ENCODE data around the gene MLX.

The MLX gene

GRCh38 chr17:42559075-42559474 is 7.8 kb upstream of the MLX start:
- no peak for TF ChIP-seq SIN3A (IDR thresholded peaks at IDR 0.05; ENCODE audit: borderline replicate concordance, insufficient read depth, low read length)
- no peak for TF ChIP-seq REST (IDR thresholded peaks at IDR 0.05; ENCODE audit: insufficient read depth in 1 of 2, low read depth in 2 of 2, low read length in 2 of 2)
- TF ChIP-seq TAF1 (IDR thresholded peaks at IDR 0.05; ENCODE audit: borderline replicate concordance, insufficient read depth, low read length) = no peak
- no peak for TF ChIP-seq POLR2AphosphoS5 (IDR thresholded peaks at IDR 0.05; ENCODE audit: low read depth, low read length)
- TF ChIP-seq FOXP2 (optimal IDR thresholded peaks at IDR 0.05; ENCODE audit: borderline replicate concordance, extremely low read depth, extremely low read length, insufficient read depth) = no peak

GRCh38 chr17:42560246-42560645 is 6.7 kb upstream of the MLX start:
- TF ChIP-seq POLR2AphosphoS5 (IDR thresholded peaks at IDR 0.05; ENCODE audit: low read depth, low read length) = no peak
- no peak for TF ChIP-seq SIN3A (IDR thresholded peaks at IDR 0.05; ENCODE audit: borderline replicate concordance, insufficient read depth, low read length)
- TF ChIP-seq FOXP2 (optimal IDR thresholded peaks at IDR 0.05; ENCODE audit: borderline replicate concordance, extremely low read depth, extremely low read length, insufficient read depth) = no peak
- TF ChIP-seq TAF1 (IDR thresholded peaks at IDR 0.05; ENCODE audit: borderline replicate concordance, insufficient read depth, low read length) = no peak
- TF ChIP-seq REST (IDR thresholded peaks at IDR 0.05; ENCODE audit: insufficient read depth in 1 of 2, low read depth in 2 of 2, low read length in 2 of 2) = no peak

DNA sequence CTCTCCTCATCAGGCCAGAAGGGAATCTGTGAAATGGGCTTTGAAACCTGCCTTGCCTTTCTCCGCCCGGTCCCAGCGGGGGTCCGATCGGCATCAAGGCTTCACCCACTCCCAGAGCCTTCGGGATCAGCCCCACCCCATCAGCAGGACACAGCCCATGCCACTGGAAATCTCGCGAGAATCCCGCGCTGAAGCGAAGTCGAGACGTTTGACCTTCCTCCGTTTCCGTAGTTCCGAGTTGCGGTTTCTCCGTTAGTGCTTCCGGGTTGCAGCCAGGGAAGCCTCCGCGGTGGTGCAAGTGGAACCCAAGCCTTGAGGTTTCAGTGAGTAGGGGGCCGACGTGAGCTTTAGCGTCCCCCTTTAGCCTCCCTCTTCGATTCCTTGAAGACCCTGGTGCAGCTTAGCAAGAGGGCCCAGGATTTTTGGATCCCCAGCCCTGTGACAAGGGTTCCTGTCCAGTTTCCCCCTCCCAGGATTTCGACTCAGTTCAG is 5.0 kb upstream of the MLX start, which contains the start of gene COASY:
COASY (plus strand) TSS at position 252 of the 491 bp plus-strand sequence. CDS start 475 bp downstream, outside the sequence.
- peak; percentile 30 to 58; a peak in 1 of 4 replicates for TF ChIP-seq REST (IDR thresholded peaks at IDR 0.05; ENCODE audit: insufficient read depth in 1 of 2, low read depth in 2 of 2, low read length in 2 of 2)
- peak; percentile 85 for TF ChIP-seq POLR2AphosphoS5 (IDR thresholded peaks at IDR 0.05; ENCODE audit: low read depth, low read length)
- peak; percentile 23 for TF ChIP-seq FOXP2 (optimal IDR thresholded peaks at IDR 0.05; ENCODE audit: borderline replicate concordance, extremely low read depth, extremely low read length, insufficient read depth)
- TF ChIP-seq TAF1 (IDR thresholded peaks at IDR 0.05; ENCODE audit: borderline replicate concordance, insufficient read depth, low read length) = peak; percentile 79
- TF ChIP-seq SIN3A (IDR thresholded peaks at IDR 0.05; ENCODE audit: borderline replicate concordance, insufficient read depth, low read length) = peak; percentile 99; the same call in 1 of the 2 replicates

DNA sequence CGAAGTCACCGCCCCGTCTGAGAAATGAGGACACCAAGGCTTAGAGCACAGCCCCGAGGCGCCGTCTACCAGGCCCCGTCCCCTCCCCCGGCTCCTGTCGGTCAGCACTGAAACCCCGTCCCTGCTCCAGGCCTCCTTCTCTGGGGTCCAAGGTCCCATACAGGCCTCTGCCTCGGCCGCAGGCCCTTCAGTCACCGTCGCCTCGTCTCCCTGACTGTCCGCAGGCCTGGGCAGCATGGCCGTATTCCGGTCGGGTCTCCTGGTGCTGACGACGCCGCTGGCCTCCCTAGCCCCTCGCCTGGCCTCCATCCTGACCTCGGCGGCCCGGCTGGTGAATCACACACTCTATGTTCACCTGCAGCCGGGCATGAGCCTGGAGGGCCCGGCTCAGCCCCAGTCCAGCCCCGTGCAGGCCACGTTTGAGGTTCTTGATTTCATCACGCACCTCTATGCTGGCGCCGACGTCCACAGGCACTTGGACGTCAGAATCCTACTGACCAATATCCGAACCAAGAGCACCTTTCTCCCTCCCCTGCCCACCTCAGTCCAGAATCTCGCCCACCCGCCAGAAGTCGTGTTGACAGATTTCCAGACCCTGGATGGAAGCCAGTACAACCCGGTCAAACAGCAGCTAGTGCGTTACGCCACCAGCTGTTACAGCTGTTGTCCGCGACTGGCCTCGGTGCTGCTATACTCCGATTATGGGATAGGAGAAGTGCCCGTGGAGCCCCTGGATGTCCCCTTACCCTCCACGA is 4.3 kb upstream of the MLX start:
- TF ChIP-seq FOXP2 (optimal IDR thresholded peaks at IDR 0.05; ENCODE audit: borderline replicate concordance, extremely low read depth, extremely low read length, insufficient read depth) (no peak), POLR2AphosphoS5 (IDR thresholded peaks at IDR 0.05; ENCODE audit: low read depth, low read length) (no peak), REST (IDR thresholded peaks at IDR 0.05; ENCODE audit: insufficient read depth in 1 of 2, low read depth in 2 of 2, low read length in 2 of 2) (no peak), TAF1 (IDR thresholded peaks at IDR 0.05; ENCODE audit: borderline replicate concordance, insufficient read depth, low read length) (no peak), SIN3A (IDR thresholded peaks at IDR 0.05; ENCODE audit: borderline replicate concordance, insufficient read depth, low read length) (no peak)

All from PFSK-1 (cell line).